Right cardiac atrium (tissue), 5 donors: ENCODE measurements around the gene GOLGA1. TPM values are rescaled to one million over a fixed set of nuclear protein-coding genes. Genes with fewer than 3 reads are reported as not detected.

Source experiments
- ATAC-seq, 2 donors: fragments of 200-7000 bp; cut with Tn5 transposase; one replicate each; pipeline versions ENCODE4 v1.8.0 to v1.9.1; 2020; ENCODE audit warnings: moderate library complexity in 2 of 2, mild to moderate bottlenecking in 1 of 2
- DNase-seq, 3 donors: peaks; one replicate each; pipeline ENCODE4 v3.0.0-alpha.2; 2020
- H3K27ac ChIP-seq: one replicate; pipeline ENCODE4 v1.5.1; 2013; ENCODE audit warnings: mild to moderate bottlenecking, low read length, control low read depth, moderate library complexity
- H3K27me3 ChIP-seq: one replicate; pipeline ENCODE4 v1.6.1; 2013; ENCODE audit not compliant: control insufficient read depth, insufficient read depth
- H3K4me1 ChIP-seq: one replicate; pipeline ENCODE4 v1.6.1; 2013; ENCODE audit warnings: low read length; ENCODE audit not compliant: control insufficient read depth, insufficient read depth
- H3K4me3 ChIP-seq: one replicate; pipeline ENCODE4 v1.5.1; 2013; ENCODE audit warnings: low read length, control low read depth
- H3K9me3 ChIP-seq: one replicate; pipeline ENCODE4 v1.6.1; 2013; ENCODE audit warnings: low read length; ENCODE audit not compliant: control insufficient read depth
- WGBS: extraction: QIAGEN DNeasy Blood & Tissue Kit; methylation state at CpG from one replicate; pipeline ENCODE4 v1.1.7; 2013; 5-methylcytosine and 5-hydroxymethylcytosine counted together
- intact Hi-C, 4 donors: fragments of 100-400 bp; cut with DNase I; formaldehyde crosslinking; loops; one replicate each; pipeline versions ENCODE4 v1.11.0 to v1.14.0; 2022 to 2023
- polyA plus RNA-seq: library from polyadenylated mRNA; stranded (reverse); fragments of 200-250 nt; gene quantifications from one replicate; pipeline ENCODE4 v1.2.3, GENCODE V29; 2013
- total RNA-seq, 4 donors: library from RNA; stranded (reverse); fragmentation: NEBNext Ultra II Directional; extraction: Animal tissue kit (Norgen Biotek cat#: 25700); gene quantifications; one replicate each; pipeline ENCODE4 v1.2.1, GENCODE V29; 2021
- donor health status: healthy with polysubstance abuse.
- donor health status: DM: no; HTN: yes; CAD: no.
- donor health status: DM: no; HTN: no; CAD: no.
- donor health status: DM: no; HTN: yes; CAD: no; lungs with severe emphysema.
- donor health status: DM: yes; HTN: yes; CAD: no.

GOLGA1 gene
- total and polyA plus RNA-seq, 5 donors, result 8.7 to 20.0 (median 19.1) TPM

GRCh38 chr9:124857533-124858162, 83.2 kb downstream of the GOLGA1 start:
- DNase-seq (peak in 1 of 3 donors; percentile 43), ATAC-seq (no peak)
- Histone ChIP-seq H3K27me3 (no peaks in the 10 kb centered on the region), H3K9me3 (no peaks in the 10 kb centered on the region), H3K4me3 (no peak overlapping the region), H3K27ac (no peak overlapping the region), H3K4me1 (peaks cover 5% of the 10 kb centered on the region)
- intact Hi-C loops, result no loop called here
- WGBS, result 88% methylated on average over 24 of the region's 24 CpGs

GRCh38 chr9:124855944-124856765, 84.7 kb downstream of the GOLGA1 start:
- DNase-seq (peak in 1 of 3 donors; percentile 52), ATAC-seq (no peak)
- no peak overlapping the region for H3K27ac ChIP-seq
- 65% methylated on average over 16 of the region's 16 CpGs for WGBS
- intact Hi-C loops, result no loop called here
- no peaks in the 10 kb centered on the region for H3K27me3 ChIP-seq
- H3K4me3 ChIP-seq, result no peak overlapping the region
- peaks cover 5% of the 10 kb centered on the region for H3K4me1 ChIP-seq
- H3K9me3 ChIP-seq, result no peaks in the 10 kb centered on the region

GRCh38 chr9:124855566-124855943, 85.3 kb downstream of the GOLGA1 start:
- H3K4me1 ChIP-seq, result no peaks in the 10 kb centered on the region
- H3K9me3 ChIP-seq, result no peaks in the 10 kb centered on the region
- no peaks in the 10 kb centered on the region for H3K27me3 ChIP-seq
- intact Hi-C loops, result no loop called here
- ATAC-seq (no peak), DNase-seq (peak in 1 of 3 donors; percentile 59)
- no peak overlapping the region for H3K4me3 ChIP-seq
- WGBS, result 80% methylated on average over 18 of the region's 18 CpGs
- no peak overlapping the region for H3K27ac ChIP-seq

GRCh38 chr9:124854822-124855221, 86.1 kb downstream of the GOLGA1 start:
- DNase-seq (no peak), ATAC-seq (no peak)
- 64% methylated on average over 7 of the region's 7 CpGs for WGBS
- Histone ChIP-seq H3K27me3 (no peaks in the 10 kb centered on the region), H3K4me3 (no peak overlapping the region), H3K27ac (no peak overlapping the region), H3K4me1 (no peaks in the 10 kb centered on the region), H3K9me3 (no peaks in the 10 kb centered on the region)
- intact Hi-C loops, result loop anchor here in 1 of 4 donors (1.0 kb wide), 1 partner anchor 83 kb away; no protein-coding TSS in a partner anchor

GRCh38 chr9:124854161-124854560, 86.7 kb downstream of the GOLGA1 start:
- Histone ChIP-seq H3K4me1 (no peaks in the 10 kb centered on the region), H3K9me3 (no peaks in the 10 kb centered on the region), H3K27ac (no peak overlapping the region), H3K4me3 (no peak overlapping the region), H3K27me3 (no peaks in the 10 kb centered on the region)
- ATAC-seq (no peak), DNase-seq (peak in 1 of 3 donors; percentile 41)
- 84% methylated on average over 8 of the region's 8 CpGs for WGBS
- intact Hi-C loops, result loop anchor here in 1 of 4 donors (1.0 kb wide), 1 partner anchor 82 kb away; no protein-coding TSS in a partner anchor

- ATAC-seq, result no peak
- no peak for DNase-seq
These were observed 87.2 kb downstream of the GOLGA1 start for GRCh38 chr9:124853605-124854143.

GRCh38 chr9:124852829-124853531, 87.9 kb downstream of the GOLGA1 start, which contains the start of gene WDR38:
Gene WDR38 (plus strand): TSS chr9:124853460. CDS start chr9:124853532, 72 bp downstream.
- Histone ChIP-seq H3K4me1 (no peaks in the 10 kb centered on the region), H3K27ac (peak within 1 kb of the TSS; percentile 73), H3K9me3 (no peaks in the 10 kb centered on the region), H3K4me3 (peak within 1 kb of the TSS; percentile 21), H3K27me3 (no peaks in the 10 kb centered on the region)
- DNase-seq (peak; percentile 81 to 94 (median 93)), ATAC-seq (peak; percentile 89 to 91)
- intact Hi-C loops, result loop anchor here in 3 of 4 donors (1.0 to 2.0 kb wide), 2 partner anchors 78 to 79 kb away; no protein-coding TSS in a partner anchor
- WGBS, result 1% methylated on average over 51 of the region's 51 CpGs

More at GRCh38 chr9:124853605-124854143, 87.2 kb downstream of the GOLGA1 start:
- no peaks in the 10 kb centered on the region for H3K27me3 ChIP-seq
- H3K27ac ChIP-seq, result no peak overlapping the region
- intact Hi-C loops, result loop anchor here (1.0 to 2.0 kb wide), 3 partner anchors 79 to 81 kb away; no protein-coding TSS in a partner anchor
- no peaks in the 10 kb centered on the region for H3K9me3 ChIP-seq
- no peaks in the 10 kb centered on the region for H3K4me1 ChIP-seq
- WGBS, result 64% methylated on average over 11 of the region's 11 CpGs
- H3K4me3 ChIP-seq, result peak overlapping the region; percentile 21

GRCh38 chr9:124852121-124852828, 88.6 kb downstream of the GOLGA1 start:
- intact Hi-C loops, result loop anchor here in 1 of 4 donors (2.0 kb wide), 1 partner anchor 77 kb away; no protein-coding TSS in a partner anchor
- WGBS, result 42% methylated on average over 13 of the region's 13 CpGs
- peak; percentile 25 to 38 for ATAC-seq

GRCh38 chr9:124849801-124850200, 91.1 kb downstream of the GOLGA1 start:
- WGBS, result 47% methylated on average over 10 of the region's 10 CpGs
- intact Hi-C loops, result no loop called here
- ATAC-seq (no peak), DNase-seq (peak in 1 of 3 donors; percentile 56)
- no peak overlapping the region for H3K4me3 ChIP-seq
- no peaks in the 10 kb centered on the region for H3K4me1 ChIP-seq
- no peaks in the 10 kb centered on the region for H3K9me3 ChIP-seq
- no peaks in the 10 kb centered on the region for H3K27me3 ChIP-seq
- H3K27ac ChIP-seq, result no peak overlapping the region

More at GRCh38 chr9:124852121-124852828, 88.6 kb downstream of the GOLGA1 start:
- H3K27me3 ChIP-seq, result no peaks in the 10 kb centered on the region
- no peaks in the 10 kb centered on the region for H3K9me3 ChIP-seq
- DNase-seq, result peak in 1 of 3 donors; percentile 77
- no peaks in the 10 kb centered on the region for H3K4me1 ChIP-seq
- H3K27ac ChIP-seq, result peak overlapping the region; percentile 73
- no peak overlapping the region for H3K4me3 ChIP-seq

- intact Hi-C loops, result no loop called here
- H3K9me3 ChIP-seq, result no peaks in the 10 kb centered on the region
- no peak overlapping the region for H3K27ac ChIP-seq
- 95% methylated on average over 6 of the region's 6 CpGs for WGBS
- no peaks in the 10 kb centered on the region for H3K27me3 ChIP-seq
- no peak for ATAC-seq
- no peak for DNase-seq
- H3K4me1 ChIP-seq, result no peaks in the 10 kb centered on the region
- no peak overlapping the region for H3K4me3 ChIP-seq
These were observed 93.9 kb downstream of the GOLGA1 start for GRCh38 chr9:124846969-124847368.
